Measurements from ENCODE around the gene CLRN2. TPM values are rescaled to one million over a fixed set of nuclear protein-coding genes. Genes with fewer than 3 reads are reported as not detected.

Gene CLRN2
- total RNA-seq, 1 experiment from 2014 or later, result not detected

- no peak for TF ChIP-seq CTCF (conservative IDR thresholded peaks at IDR 0.05)
- Mint-ChIP-seq H3K4me1 (no peaks in the 10 kb centered on the region), H3K36me3 (ENCODE audit: insufficient read depth in 1 of 3, low read depth in 3 of 3) (peaks cover 3 to 29% (median 11%) of the 10 kb centered on the region in 3 experiments; a peak in 5 of 7 replicates), H3K9me3 (no peaks in the 10 kb centered on the region), H3K4me3 (no peak overlapping the region), H3K27ac (no peak overlapping the region), H3K27me3 (ENCODE audit: low read depth) (no peaks in the 10 kb centered on the region)
- no peak overlapping the region for H3K56ac ChIP-seq (ENCODE audit: insufficient read length, low read depth, low read length)
- H3K18ac ChIP-seq (ENCODE audit: insufficient read length, low read depth, low read length), result no peak overlapping the region
- no peaks in the 10 kb centered on the region for H3K27me3 ChIP-seq (ENCODE audit: insufficient read depth, low read length)
- H2AK5ac ChIP-seq (ENCODE audit: insufficient read length, low read length), result no peak overlapping the region
- H3T11ph ChIP-seq (ENCODE audit: low read length), result no peak overlapping the region
- H3K9ac ChIP-seq (ENCODE audit: extremely low read depth, insufficient read length, low read length), result no peak overlapping the region
- no peaks in the 10 kb centered on the region for H4K20me1 ChIP-seq (ENCODE audit: control insufficient read depth, insufficient read depth, insufficient read length)
- no peak overlapping the region for H4K8ac ChIP-seq (replicated peaks; ENCODE audit: insufficient read length, low read depth, low read length)
- no peak for DNase-seq
- no peak overlapping the region for H2BK15ac ChIP-seq (ENCODE audit: low read depth, low read length)
- H2BK5ac ChIP-seq (ENCODE audit: insufficient read length, low read length), result no peak overlapping the region
- no peak overlapping the region for H3K14ac ChIP-seq (ENCODE audit: insufficient read depth, low read length)
- no peaks in the 10 kb centered on the region for H3K79me1 ChIP-seq (ENCODE audit: insufficient read depth, low read depth, low read length, poor library complexity, severe bottlenecking)
- H2BK12ac ChIP-seq (ENCODE audit: insufficient read length, low read depth, low read length), result no peak overlapping the region
- no peaks in the 10 kb centered on the region for H3K9me3 ChIP-seq (ENCODE audit: control insufficient read depth, low read depth, low read length)
- no peak overlapping the region for H3K23ac ChIP-seq (ENCODE audit: insufficient read length, low read depth, low read length)
- H4K5ac ChIP-seq (ENCODE audit: insufficient read length, low read depth, low read length), result no peak overlapping the region
- H3K23me2 ChIP-seq (ENCODE audit: insufficient read length, low read depth, low read length, poor library complexity, severe bottlenecking), result no peaks in the 10 kb centered on the region
- no peaks in the 10 kb centered on the region for H3K79me2 ChIP-seq (ENCODE audit: insufficient read depth, low read length)
- no peak overlapping the region for H2AFZ ChIP-seq (ENCODE audit: low read length)
- H3K4me2 ChIP-seq (ENCODE audit: insufficient read depth, insufficient read length, low read length), result no peak overlapping the region
- H2BK20ac ChIP-seq (ENCODE audit: low read depth, low read length, poor library complexity, severe bottlenecking), result no peak overlapping the region
- H3K27ac ChIP-seq (ENCODE audit: insufficient read length, low read depth, low read length), result no peak overlapping the region
- no peak overlapping the region for H2BK120ac ChIP-seq (ENCODE audit: low read depth, low read length, poor library complexity, severe bottlenecking)
- H3K4ac ChIP-seq (ENCODE audit: low read depth, low read length), result no peak overlapping the region
- H4K91ac ChIP-seq (ENCODE audit: insufficient read length, low read depth, low read length), result no peak overlapping the region
- H3K4me1 ChIP-seq (ENCODE audit: insufficient read depth, low read length), result no peaks in the 10 kb centered on the region
These were observed 14.4 kb upstream of the CLRN2 start for GRCh38 chr4:17500574-17500973.

Data from H9 (cell line).